Neural cell (in vitro differentiated cells): ENCODE data around the gene CWC27.

Experiments used
- CTCF ChIP-seq: fragments of 450-650 bp; IDR thresholded peaks from 2 replicates; pipeline ENCODE4 v1.5.1; 2014; ENCODE audit warnings: antibody characterized with exemption, mild to moderate bottlenecking, moderate library complexity; ENCODE audit not compliant: poor library complexity, severe bottlenecking
- EP300 ChIP-seq: fragments of 450-650 bp; conservative IDR thresholded peaks from 2 replicates; pipeline ENCODE4 v1.6.1; 2014; ENCODE audit warnings: antibody characterized with exemption, mild to moderate bottlenecking, moderate library complexity; ENCODE audit not compliant: poor library complexity, severe bottlenecking
- EZH2 ChIP-seq: fragments of 200-600, 300-800 bp; shearing (Covaris generic), sonication (generic); IDR thresholded peaks from 2 replicates; pipeline ENCODE4 v1.6.1; 2014; ENCODE audit warnings: antibody characterized with exemption, low read length, borderline replicate concordance, mild to moderate bottlenecking; ENCODE audit not compliant: insufficient read depth, poor library complexity, severe bottlenecking
- POLR2AphosphoS5 ChIP-seq: IDR thresholded peaks from 2 replicates; pipeline ENCODE4 v1.6.1; 2012
- RAD21 ChIP-seq: fragments of 450-650 bp; conservative IDR thresholded peaks from 2 replicates; pipeline ENCODE4 v1.6.1; 2014; ENCODE audit warnings: antibody characterized with exemption, mild to moderate bottlenecking, moderate library complexity
- REST ChIP-seq: IDR thresholded peaks from 2 replicates; pipeline ENCODE4 v1.6.1; 2012; ENCODE audit warnings: borderline replicate concordance
- SMC3 ChIP-seq: fragments of 450-650 bp; conservative IDR thresholded peaks from 2 replicates; pipeline ENCODE4 v1.6.1; 2014; ENCODE audit warnings: antibody characterized with exemption, mild to moderate bottlenecking, moderate library complexity; ENCODE audit not compliant: poor library complexity

GRCh38 chr5:64958757-64959391 is 190.1 kb downstream of the CWC27 start:
- peak; percentile 67 for TF ChIP-seq SMC3
- TF ChIP-seq REST: no peak
- TF ChIP-seq CTCF: peak; percentile 60
- TF ChIP-seq EP300: no peak
- peak; percentile 61 for TF ChIP-seq RAD21
- TF ChIP-seq POLR2AphosphoS5: no peak
- no peak for TF ChIP-seq EZH2
